ENCODE measurements around the gene ADCY5. TPM values are rescaled to one million over a fixed set of nuclear protein-coding genes. Genes with fewer than 3 reads are reported as not detected.

Gene ADCY5
- polyA plus RNA-seq, 3 donors: not detected

- no peak for TF ChIP-seq CTCF (IDR thresholded peaks at IDR 0.05)
- no CpG with 5 or more reads among the region's 1 CpG for WGBS (ENCODE audit: insufficient coverage)
- intact Hi-C loops (cut with micrococcal nuclease): no loop called here
- H3K27me3 Mint-ChIP-seq (ENCODE audit: low read depth in 3 of 3): peaks cover 41 to 57% (median 46%) of the 10 kb centered on the region in 3 donors
- peaks cover 2% of the 10 kb centered on the region for H3K4me1 Mint-ChIP-seq
- Histone ChIP-seq H4K20me1 (ENCODE audit: insufficient read depth, low read length) (no peaks in the 10 kb centered on the region), H3K79me2 (ENCODE audit: insufficient read depth, low read length) (no peaks in the 10 kb centered on the region), H3K36me3 (replicated peaks in 1 of 2; ENCODE audit: control insufficient read depth in 1 of 2, insufficient read depth in 2 of 2, low read length in 2 of 2) (no peaks in the 10 kb centered on the region), H3K4me1 (ENCODE audit: control insufficient read depth in 1 of 2, insufficient read depth in 2 of 2, low read length in 2 of 2) (peaks cover 7 to 14% of the 10 kb centered on the region in 2 donors), H3K27me3 (ENCODE audit: control insufficient read depth in 2 of 2, insufficient read depth in 2 of 2, low read length in 2 of 2) (peaks cover 22 to 45% of the 10 kb centered on the region in 2 donors), H3K9ac (ENCODE audit: insufficient read depth, low read length, poor library complexity, severe bottlenecking) (no peak overlapping the region), H3K27ac (ENCODE audit: low read depth in 1 of 2, low read length in 2 of 2) (no peak overlapping the region), H3K9me3 (replicated peaks in 1 of 2; ENCODE audit: control insufficient read depth in 1 of 2, insufficient read depth in 1 of 2, low read length in 2 of 2) (peaks cover 0 to 5% of the 10 kb centered on the region in 2 donors), H3K4me3 (replicated peaks in 1 of 3; ENCODE audit: low read depth in 2 of 3, low read length in 3 of 3) (no peak overlapping the region), H3K4me2 (replicated peaks; ENCODE audit: extremely low read depth, low read length, poor library complexity, severe bottlenecking) (no peak overlapping the region), H2AFZ (ENCODE audit: insufficient read depth, low read depth, low read length, poor library complexity, severe bottlenecking) (no peak overlapping the region)
- H3K9me3 Mint-ChIP-seq: peaks cover 0 to 7% (median 0%) of the 10 kb centered on the region in 7 donors
- no peak overlapping the region for H3K27ac Mint-ChIP-seq
- H3K4me3 Mint-ChIP-seq: no peak overlapping the region
- no peaks in the 10 kb centered on the region for H3K36me3 Mint-ChIP-seq
- no peak for DNase-seq
These were observed 4.1 kb downstream of the ADCY5 start for GRCh38 chr3:123444744-123445143.

GRCh38 chr3:123444023-123444422 is 4.9 kb downstream of the ADCY5 start:
- Histone ChIP-seq H3K4me1 (ENCODE audit: control insufficient read depth in 1 of 2, insufficient read depth in 2 of 2, low read length in 2 of 2) (peaks cover 7 to 10% of the 10 kb centered on the region in 2 donors), H3K79me2 (ENCODE audit: insufficient read depth, low read length) (no peaks in the 10 kb centered on the region), H3K9me3 (replicated peaks in 1 of 2; ENCODE audit: control insufficient read depth in 1 of 2, insufficient read depth in 1 of 2, low read length in 2 of 2) (peaks cover 0 to 5% of the 10 kb centered on the region in 2 donors), H3K27ac (ENCODE audit: low read depth in 1 of 2, low read length in 2 of 2) (no peak overlapping the region), H2AFZ (ENCODE audit: insufficient read depth, low read depth, low read length, poor library complexity, severe bottlenecking) (no peak overlapping the region), H3K36me3 (replicated peaks in 1 of 2; ENCODE audit: control insufficient read depth in 1 of 2, insufficient read depth in 2 of 2, low read length in 2 of 2) (no peaks in the 10 kb centered on the region), H3K27me3 (ENCODE audit: control insufficient read depth in 2 of 2, insufficient read depth in 2 of 2, low read length in 2 of 2) (peaks cover 18 to 44% of the 10 kb centered on the region in 2 donors), H3K9ac (ENCODE audit: insufficient read depth, low read length, poor library complexity, severe bottlenecking) (no peak overlapping the region), H3K4me3 (replicated peaks in 1 of 3; ENCODE audit: low read depth in 2 of 3, low read length in 3 of 3) (no peak overlapping the region), H4K20me1 (ENCODE audit: insufficient read depth, low read length) (no peaks in the 10 kb centered on the region), H3K4me2 (replicated peaks; ENCODE audit: extremely low read depth, low read length, poor library complexity, severe bottlenecking) (no peak overlapping the region)
- H3K27me3 Mint-ChIP-seq (ENCODE audit: low read depth in 3 of 3): peaks cover 40 to 51% (median 46%) of the 10 kb centered on the region in 3 donors
- no peak overlapping the region for H3K4me3 Mint-ChIP-seq
- peaks cover 0 to 7% (median 0%) of the 10 kb centered on the region in 7 donors for H3K9me3 Mint-ChIP-seq
- 72% methylated on average over 4 of the region's 6 CpGs for WGBS (ENCODE audit: insufficient coverage)
- H3K27ac Mint-ChIP-seq: no peak overlapping the region
- TF ChIP-seq CTCF (IDR thresholded peaks at IDR 0.05): no peak
- no peaks in the 10 kb centered on the region for H3K36me3 Mint-ChIP-seq
- no peak for DNase-seq
- intact Hi-C loops (cut with micrococcal nuclease): no loop called here
- peaks cover 2% of the 10 kb centered on the region for H3K4me1 Mint-ChIP-seq

Measured in CD14-positive monocyte (primary cell).